ENCODE data around the gene ZFPM1.

DNA sequence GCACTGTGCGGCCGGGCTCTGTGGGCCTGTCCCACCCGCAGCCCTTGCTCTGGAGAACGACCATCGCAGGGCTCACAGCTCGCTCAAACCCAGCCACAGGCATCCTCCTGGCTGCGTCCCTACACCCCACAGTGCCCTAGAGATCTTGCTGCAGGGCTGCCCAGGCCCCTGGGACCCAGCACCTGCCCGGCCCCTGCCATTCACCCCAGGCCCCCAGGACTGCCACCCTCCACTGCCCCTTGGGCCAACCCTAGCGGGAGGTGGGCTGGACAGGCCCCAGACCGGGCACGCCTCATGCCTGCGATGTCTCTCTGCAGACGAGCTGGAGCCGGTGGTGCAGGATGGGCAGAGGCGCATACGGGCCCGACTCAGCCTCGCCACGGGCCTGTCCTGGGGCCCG, 61.0 kb downstream of the ZFPM1 start:
- TF ChIP-seq CTCF (IDR thresholded peaks at IDR 0.05) (no peak), POLR2A (IDR thresholded peaks at IDR 0.05) (no peak)

Measured in thyroid gland (tissue), 4 donors.